ENCODE data around the gene ANKRD37. TPM values are rescaled to one million over a fixed set of nuclear protein-coding genes. Genes with fewer than 3 reads are reported as not detected.

ANKRD37 gene
- total and polyA plus RNA-seq, 2 donors (not counting 3 experiments of a cell fraction or from before 2014, with no cell fraction given): 4.0 to 5.8 TPM

- Histone ChIP-seq H3K9ac (replicated peaks; ENCODE audit: extremely low read depth, insufficient read depth, low read length) (no peak overlapping the region), H3K4me2 (ENCODE audit: insufficient read depth, low read length) (no peak overlapping the region), H3K79me2 (ENCODE audit: control insufficient read depth, insufficient read depth, low read length) (no peaks in the 10 kb centered on the region), H2AFZ (ENCODE audit: low read depth, low read length) (no peak overlapping the region), H4K20me1 (replicated peaks; ENCODE audit: control insufficient read depth, extremely low read depth, insufficient read depth, low read length) (no peaks in the 10 kb centered on the region), H3K27ac (ENCODE audit: insufficient read depth, low read depth, low read length) (no peak overlapping the region), H3K9me3 (replicated peaks; ENCODE audit: control insufficient read depth, insufficient read depth, low read length) (no peaks in the 10 kb centered on the region), H3K4me1 (ENCODE audit: control insufficient read depth, extremely low read depth, insufficient read depth, low read length) (no peaks in the 10 kb centered on the region), H3K4me3 (replicated peaks in 1 of 3; ENCODE audit: insufficient read depth in 1 of 3, low read depth in 1 of 3, low read length in 3 of 3) (no peak overlapping the region), H3K27me3 (ENCODE audit: control insufficient read depth in 2 of 2, insufficient read depth in 2 of 2, low read length in 2 of 2) (no peaks in the 10 kb centered on the region), H3K36me3 (ENCODE audit: control insufficient read depth in 2 of 2, extremely low read depth in 1 of 2, insufficient read depth in 2 of 2, low read length in 2 of 2) (peaks cover 0 to 5% of the 10 kb centered on the region in 2 experiments), H3K9me1 (replicated peaks; ENCODE audit: control insufficient read depth, extremely low read depth, insufficient read depth, low read length) (no peaks in the 10 kb centered on the region)
- intact Hi-C loops (cut with micrococcal nuclease) (no loop called here), dilution Hi-C loops (cut with MboI; ENCODE audit: extremely low pct_ligation_motif_present, low sequenced_read_pairs) (no loop called here)
- BruUV-seq (replicated peaks): no TSS peak
- no peak for TF ChIP-seq POLR2A (IDR thresholded peaks at IDR 0.05; ENCODE audit: low read depth, low read length)
- no peak for TF ChIP-seq GATA2 (IDR thresholded peaks at IDR 0.05; ENCODE audit: insufficient read depth, insufficient read length, low read depth, low read length)
- TF ChIP-seq MAX (IDR thresholded peaks at IDR 0.05; ENCODE audit: insufficient read depth, insufficient read length): no peak
- TF ChIP-seq FOS (IDR thresholded peaks at IDR 0.05; ENCODE audit: borderline replicate concordance, insufficient read depth, low read length): no peak
- no peak for TF ChIP-seq POLR2AphosphoS5 (IDR thresholded peaks at IDR 0.05; ENCODE audit: insufficient read depth, low read depth, low read length)
- no peak for TF ChIP-seq MYC (IDR thresholded peaks at IDR 0.05; ENCODE audit: low read depth, low read length)
- TF ChIP-seq CTCF (IDR thresholded peaks at IDR 0.05; ENCODE audit: extremely low read depth in 1 of 2, insufficient read depth in 1 of 2, low read depth in 1 of 2, low read length in 2 of 2): no peak
- no peak for TF ChIP-seq JUN (IDR thresholded peaks at IDR 0.05; ENCODE audit: borderline replicate concordance, insufficient read depth, insufficient read length, low read depth)
- no peak for TF ChIP-seq EZH2 (IDR thresholded peaks at IDR 0.05; ENCODE audit: borderline replicate concordance, low read depth, low read length, severe bottlenecking)
- DNase-seq (ENCODE audit: low read depth, low spot score): no peak
- FAIRE-seq: no peak
- ChIA-PET POLR2A (no interaction called here), CTCF (interaction anchor here (2.8 kb wide), 1 partner anchor 9 kb away, joined by 9 read pairs; the partner anchor contains the start of genes ANKRD37 and LRP2BP)
These were observed 8.8 kb downstream of the ANKRD37 start for GRCh38 chr4:185405296-185405999.
